NCI-H526 treated with DMSO at 0.1 percent for 48 hours (cell line): Measurements from ENCODE around the gene C1QTNF9.
"Not testable (repeated sequence)": the region's sequence is repeated elsewhere in the genome, so short reads cannot be mapped to it uniquely, and the experiment has no call there.

Source experiments
- DNase-seq: peaks from one replicate; lab custom pipeline; 2025; lab: John Stamatoyannopoulos, UW

Gene C1QTNF9

GRCh38 chr13:24282256-24282655 lies 27.1 kb upstream of the C1QTNF9 start:
- DNase-seq, result no peak

- no peak for DNase-seq
Observed at GRCh38 chr13:24284889-24285565, 24.4 kb upstream of the C1QTNF9 start.

- no peak for DNase-seq
Observed at GRCh38 chr13:24286624-24287023, 22.8 kb upstream of the C1QTNF9 start.

GRCh38 chr13:24287748-24288287 lies 21.6 kb upstream of the C1QTNF9 start:
- no peak for DNase-seq

GRCh38 chr13:24288870-24289269 lies 20.5 kb upstream of the C1QTNF9 start:
- DNase-seq, result no peak

DNA sequence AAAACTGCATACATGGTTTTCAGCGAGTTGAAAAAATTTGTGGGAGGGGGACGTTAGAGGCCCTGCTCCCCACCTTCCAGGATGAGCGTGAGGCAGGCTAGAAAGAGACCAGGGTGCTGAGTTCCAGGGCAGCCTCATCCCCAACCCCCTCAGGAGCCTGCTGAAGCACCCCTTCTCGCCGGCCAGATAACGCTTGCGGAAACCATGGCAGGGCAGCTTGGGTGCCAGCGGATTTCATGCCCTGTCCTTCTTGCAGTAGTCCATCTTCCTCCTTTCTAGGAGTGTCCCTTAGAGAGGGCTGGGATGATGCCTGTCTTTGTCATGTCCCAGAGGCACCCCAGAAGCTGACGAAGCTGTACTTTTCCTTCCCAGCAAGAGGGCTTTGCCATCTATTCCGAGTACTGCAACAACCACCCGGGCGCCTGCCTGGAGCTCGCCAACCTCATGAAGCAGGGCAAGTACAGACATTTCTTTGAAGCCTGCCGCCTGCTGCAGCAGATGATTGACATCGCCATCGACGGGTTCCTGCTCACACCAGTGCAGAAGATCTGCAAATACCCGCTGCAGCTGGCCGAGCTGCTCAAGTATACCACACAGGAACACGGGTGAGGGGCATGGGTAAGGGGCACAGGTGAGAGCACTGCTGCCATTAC lies 19.0 kb upstream of the C1QTNF9 start:
- DNase-seq, result no peak

GRCh38 chr13:24292481-24292880 lies 16.9 kb upstream of the C1QTNF9 start:
- DNase-seq, result no peak

DNA sequence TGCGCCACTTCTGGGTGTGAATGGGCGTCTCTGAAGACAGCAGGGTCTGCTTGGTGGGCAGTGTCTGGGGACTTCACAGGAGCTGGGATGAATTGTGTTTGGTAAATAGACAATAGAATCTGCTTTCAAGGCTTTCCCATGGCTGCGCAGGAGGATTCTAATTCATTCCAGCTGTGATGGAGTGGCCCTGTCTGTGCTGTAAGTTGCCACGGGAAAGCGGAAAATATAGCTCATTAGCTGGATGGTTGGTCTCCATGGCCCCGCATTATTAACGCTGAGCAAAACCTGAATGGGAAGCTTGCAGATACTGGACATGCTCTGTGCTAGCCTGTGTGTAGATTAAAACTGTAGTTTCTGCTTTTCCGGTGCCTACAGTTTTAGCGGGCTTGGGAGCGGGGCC lies 15.6 kb upstream of the C1QTNF9 start:
- no peak for DNase-seq

GRCh38 chr13:24299488-24300114 lies 9.8 kb upstream of the C1QTNF9 start:
- no peak for DNase-seq

GRCh38 chr13:24301434-24301833 lies 7.9 kb upstream of the C1QTNF9 start:
- DNase-seq, result no peak

GRCh38 chr13:24301911-24302310 lies 7.5 kb upstream of the C1QTNF9 start:
- DNase-seq, result no peak

DNA sequence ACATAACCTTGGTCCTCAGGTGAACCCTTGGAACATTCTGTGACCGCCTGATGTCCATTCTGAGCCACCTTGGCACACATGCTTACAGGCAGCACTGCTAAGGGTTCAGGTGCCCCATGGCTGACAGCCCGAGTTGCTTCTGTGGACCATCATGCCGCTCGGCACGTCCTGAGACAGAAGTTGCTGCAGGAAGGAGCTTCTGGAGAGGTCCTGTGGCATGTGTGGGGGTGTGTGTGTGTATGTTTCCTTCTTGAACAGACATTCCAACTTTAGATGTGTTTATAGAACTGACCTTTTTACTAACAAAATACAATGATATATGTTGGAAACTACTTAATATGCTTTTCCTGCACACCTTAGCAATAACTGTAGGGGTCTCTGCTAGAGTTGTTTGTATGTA lies 4.8 kb upstream of the C1QTNF9 start:
- no peak for DNase-seq

GRCh38 chr13:24306632-24307031 lies 2.7 kb upstream of the C1QTNF9 start:
- no peak for DNase-seq

- DNase-seq, result no peak
Observed at GRCh38 chr13:24307211-24308067, 1.9 kb upstream of the C1QTNF9 start.

DNA sequence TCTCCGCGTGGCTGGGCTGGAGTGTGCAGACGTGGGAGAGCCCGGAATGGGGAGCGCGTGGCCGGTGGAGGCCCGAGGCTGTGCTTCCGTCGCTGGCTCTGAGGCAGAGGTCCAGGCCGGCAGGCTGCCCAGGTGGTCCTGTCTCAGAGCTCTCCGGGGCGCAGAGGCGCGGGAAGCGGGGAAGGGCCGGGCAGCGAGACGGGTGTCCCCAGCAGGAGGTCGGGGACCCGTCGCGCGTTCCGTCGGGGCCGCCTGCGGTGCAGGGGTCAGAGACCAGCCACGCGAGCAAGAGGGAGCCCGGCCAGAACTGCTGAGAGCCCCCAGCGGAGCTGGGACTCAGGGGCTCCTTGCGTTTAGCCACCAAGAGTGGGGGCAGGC lies 1.3 kb upstream of the C1QTNF9 start:
- no peak for DNase-seq

DNA sequence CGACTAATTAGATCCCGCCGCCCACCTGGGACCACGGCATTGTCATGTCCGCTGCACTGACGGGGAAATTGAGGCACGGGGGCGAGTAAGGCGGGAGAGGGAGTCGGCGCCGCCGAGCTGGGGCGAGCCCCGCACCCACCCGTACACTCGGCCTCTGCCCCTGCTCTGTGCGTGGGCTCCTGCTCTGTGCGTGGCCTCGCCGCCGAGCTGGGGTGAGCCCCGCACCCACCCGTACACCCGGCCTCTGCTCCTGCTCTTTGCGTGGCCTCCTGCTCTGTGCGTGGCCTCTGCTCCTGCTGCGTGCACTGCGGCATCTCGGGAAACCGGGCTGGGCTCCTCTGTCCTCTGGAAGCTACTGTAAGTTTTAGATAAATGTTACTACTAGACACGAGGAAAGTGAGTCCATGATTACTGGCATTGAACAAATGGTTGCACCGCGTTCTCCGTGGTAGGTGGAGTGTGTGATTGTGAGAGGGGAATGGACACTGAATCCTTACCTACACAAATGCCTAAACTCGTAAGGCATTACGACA lies 826 bp upstream of the C1QTNF9 start:
- no peak for DNase-seq

DNA sequence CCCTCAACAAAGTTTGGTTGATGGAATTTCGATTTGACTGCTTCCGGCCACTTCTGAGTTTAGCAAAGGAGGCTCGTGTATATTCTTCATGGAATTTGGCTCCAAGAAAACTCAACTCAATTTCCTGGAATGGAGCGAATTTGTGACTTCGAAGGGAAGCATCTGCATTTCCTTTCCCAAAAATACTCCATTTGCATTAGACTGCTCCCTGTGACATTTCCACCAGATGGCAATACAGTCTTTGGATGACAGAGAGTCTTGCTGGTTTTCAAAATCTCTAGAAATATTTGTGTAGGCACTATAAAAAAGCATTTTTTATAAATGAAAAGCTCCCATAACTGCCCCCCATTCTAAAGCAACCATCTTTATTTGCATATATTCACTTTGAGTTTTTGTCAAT lies 4.1 kb downstream of the C1QTNF9 start:
- DNase-seq, result no peak

- not testable (repeated sequence) for DNase-seq
Observed at GRCh38 chr13:24317835-24318234, 8.5 kb downstream of the C1QTNF9 start.

DNA sequence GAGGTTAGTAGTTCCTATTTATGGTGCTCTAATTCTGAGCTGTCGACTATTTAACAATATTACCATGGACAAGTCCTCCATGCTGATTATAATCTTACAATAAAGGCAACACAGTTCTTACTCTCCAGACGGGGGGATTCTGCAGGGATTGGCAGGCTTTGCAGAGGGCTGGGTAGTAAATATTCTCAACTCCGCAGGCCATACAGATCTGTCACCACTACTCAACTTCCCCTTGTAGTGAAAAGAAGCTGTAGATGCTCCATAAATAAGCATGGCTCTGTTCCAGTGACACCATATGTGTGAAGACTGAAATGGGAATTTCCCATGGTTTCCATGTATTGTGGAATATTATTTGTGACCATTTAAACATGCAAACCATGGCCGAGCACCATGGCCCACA lies 9.5 kb downstream of the C1QTNF9 start:
- DNase-seq, result not testable (repeated sequence)

- DNase-seq, result not testable (repeated sequence)
Observed at GRCh38 chr13:24319641-24320040, 10.3 kb downstream of the C1QTNF9 start.

GRCh38 chr13:24321416-24321815 lies 12.0 kb downstream of the C1QTNF9 start:
- DNase-seq, result not testable (repeated sequence)

- not testable (repeated sequence) for DNase-seq
Observed at GRCh38 chr13:24322470-24322869, 13.1 kb downstream of the C1QTNF9 start.
